ENCODE measurements around the gene HGS.
A peak's percentile ranks its signal among the peaks of the same experiment; 100 is the strongest.

The HGS gene

DNA sequence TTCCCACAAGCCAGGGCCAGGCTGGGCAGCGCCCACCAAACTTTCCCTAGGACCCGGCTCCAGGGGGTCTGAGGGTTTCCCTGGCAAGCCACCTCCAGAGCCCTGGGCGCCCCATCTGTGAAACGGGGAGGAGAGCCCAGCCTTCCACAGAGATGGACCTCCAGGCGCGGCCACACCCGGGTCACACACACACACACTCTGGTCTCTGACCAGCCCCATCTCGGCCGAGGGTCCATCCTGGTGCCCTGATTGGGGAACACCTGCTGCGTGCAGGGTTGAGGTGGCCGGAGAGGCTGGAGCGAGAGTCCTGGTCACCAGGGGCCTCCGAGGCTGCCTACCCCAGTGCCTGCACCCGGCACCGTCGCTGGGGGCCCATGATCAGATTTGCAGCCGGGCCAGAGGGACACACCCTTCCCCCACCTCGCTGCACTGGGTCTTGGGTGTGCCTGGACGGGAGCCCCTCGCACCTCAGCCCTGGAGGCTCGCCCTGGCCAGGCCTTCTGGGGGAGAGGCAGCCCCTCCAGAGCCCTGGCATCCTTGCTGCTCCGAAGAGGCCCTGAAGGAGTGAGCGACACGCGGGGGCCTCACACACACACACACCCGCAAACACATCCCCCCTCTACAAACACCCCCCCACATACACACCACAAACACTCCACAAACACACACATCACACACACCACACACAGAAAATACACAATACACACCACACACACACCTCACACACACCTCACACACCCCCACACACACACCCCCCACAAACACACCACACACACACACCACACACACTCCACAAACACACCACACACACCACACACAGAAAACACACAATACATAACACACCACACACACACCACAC, 58.0 kb downstream of the HGS start:
- in situ Hi-C loops (cut with HindIII; ENCODE audit: low pct_unique_long_range_greater_than_20kb, low sequenced_read_pairs): no loop called here
- no peak for TF ChIP-seq JUND (IDR thresholded peaks at IDR 0.05; ENCODE audit: low read depth)
- peak in 1 of 2 experiments; percentile 40 for DNase-seq (ENCODE audit: low read depth in 1 of 2, low spot score in 1 of 2)
